NCI-H146 (cell line): ENCODE data around the gene TMC4.
A peak's percentile ranks its signal among the peaks of the same experiment; 100 is the strongest.

Experiments
- DNase-seq: peaks from one replicate; lab custom pipeline; 2025; lab: John Stamatoyannopoulos, UW

TMC4 gene

DNA sequence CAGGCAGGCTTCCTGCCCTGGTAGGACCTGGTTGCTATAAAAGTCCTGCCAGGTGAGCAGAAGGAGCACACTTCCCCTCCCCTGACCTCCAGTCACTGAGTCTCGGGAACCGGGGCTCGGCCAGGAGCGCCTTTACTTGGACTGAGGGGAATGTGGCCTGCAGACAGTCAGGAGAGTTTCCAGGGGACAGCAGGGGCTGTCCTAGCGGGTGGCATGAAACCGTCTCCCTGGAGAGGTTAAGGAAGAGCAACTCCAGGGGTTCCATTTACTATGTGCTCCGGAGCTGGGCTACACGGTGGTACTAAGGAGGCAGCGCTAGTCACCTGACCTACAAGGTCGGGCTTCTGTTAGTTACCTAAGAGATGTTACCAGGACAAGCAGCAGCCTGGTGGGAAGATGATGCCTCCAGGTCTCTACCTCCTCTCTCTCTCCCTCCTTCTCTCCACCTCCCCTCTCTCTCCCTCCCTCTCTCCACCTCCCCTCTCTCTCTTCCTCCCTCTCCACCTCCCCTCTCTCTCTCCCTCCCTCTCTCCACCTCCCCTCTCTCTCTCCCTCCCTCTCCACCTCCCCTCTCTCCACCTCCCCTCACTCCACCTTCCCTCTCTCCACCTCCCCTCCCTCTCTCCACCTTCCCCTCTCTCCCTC lies 39.5 kb downstream of the TMC4 start:
- DNase-seq, result peak; percentile 46

DNA sequence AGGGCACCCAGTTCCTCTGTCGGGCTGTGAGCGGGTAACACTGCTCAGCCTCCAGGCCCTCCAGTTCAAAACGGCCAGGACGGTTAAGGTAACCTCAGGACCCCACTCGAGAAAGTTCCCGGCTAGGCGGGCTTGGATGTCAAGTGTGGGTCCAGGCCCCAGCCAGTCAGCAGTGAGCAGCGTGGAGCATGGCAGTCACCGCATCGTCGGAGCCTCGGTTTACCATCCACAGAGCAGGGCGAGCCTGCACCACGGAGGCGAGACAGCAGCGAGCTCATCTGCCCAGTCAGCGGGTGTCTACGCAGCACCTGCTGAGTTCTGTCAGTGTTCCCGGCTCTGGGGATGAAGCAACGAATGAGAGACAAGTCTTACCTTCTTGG lies 43.4 kb downstream of the TMC4 start:
- DNase-seq, result no peak

DNA sequence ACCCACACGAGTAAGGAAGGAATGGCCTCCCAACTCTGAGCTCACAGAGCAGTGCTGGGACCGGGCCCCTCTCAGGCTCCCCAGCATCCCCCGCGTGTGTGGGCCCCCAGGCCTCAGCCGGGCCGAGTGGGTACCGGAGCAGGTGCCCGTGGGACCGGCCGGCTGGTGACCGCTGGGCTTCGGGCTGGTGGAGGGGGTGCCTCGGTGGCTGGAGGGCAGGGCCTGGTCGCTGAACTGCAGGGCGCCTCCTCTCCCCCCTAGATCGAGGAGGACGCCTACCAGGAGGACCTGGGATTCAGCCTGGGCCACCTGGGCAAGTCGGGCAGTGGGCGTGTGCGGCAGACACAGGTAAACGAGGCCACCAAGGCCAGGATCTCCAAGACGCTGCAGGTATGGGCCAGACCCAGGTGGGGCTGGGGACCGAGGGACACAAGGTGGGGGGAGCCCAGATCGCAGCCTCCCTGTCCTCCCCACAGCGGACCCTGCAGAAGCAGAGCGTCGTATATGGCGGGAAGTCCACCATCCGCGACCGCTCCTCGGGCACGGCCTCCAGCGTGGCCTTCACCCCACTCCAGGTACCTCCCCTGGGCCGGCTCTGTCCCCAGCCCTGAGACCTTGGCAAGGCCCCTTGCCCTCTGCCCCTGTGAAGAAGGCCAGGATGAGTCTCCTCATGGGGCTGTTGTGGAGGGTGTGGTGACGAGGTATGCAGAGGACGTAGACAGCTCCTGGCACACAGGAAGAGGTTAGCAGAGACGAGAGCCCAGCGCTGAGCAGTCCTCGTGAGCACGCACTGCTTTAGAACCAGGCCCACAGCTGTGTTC lies 44.0 kb downstream of the TMC4 start:
- no peak for DNase-seq

DNA sequence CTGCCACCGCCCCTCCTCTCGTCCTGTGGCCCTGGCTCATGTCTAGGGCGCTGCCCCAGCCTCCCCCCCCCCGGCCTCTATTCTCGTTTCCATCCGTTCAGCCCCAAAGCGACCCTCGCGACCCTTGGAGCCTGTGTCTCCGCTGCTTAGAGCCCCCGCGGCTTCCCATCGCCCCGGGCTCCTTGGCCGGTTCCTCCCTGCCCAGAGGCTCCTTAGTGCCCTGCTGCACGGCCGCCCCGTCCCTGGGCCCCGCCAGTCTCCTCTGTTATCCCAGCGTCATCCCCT lies 44.6 kb downstream of the TMC4 start:
- DNase-seq, result no peak

DNA sequence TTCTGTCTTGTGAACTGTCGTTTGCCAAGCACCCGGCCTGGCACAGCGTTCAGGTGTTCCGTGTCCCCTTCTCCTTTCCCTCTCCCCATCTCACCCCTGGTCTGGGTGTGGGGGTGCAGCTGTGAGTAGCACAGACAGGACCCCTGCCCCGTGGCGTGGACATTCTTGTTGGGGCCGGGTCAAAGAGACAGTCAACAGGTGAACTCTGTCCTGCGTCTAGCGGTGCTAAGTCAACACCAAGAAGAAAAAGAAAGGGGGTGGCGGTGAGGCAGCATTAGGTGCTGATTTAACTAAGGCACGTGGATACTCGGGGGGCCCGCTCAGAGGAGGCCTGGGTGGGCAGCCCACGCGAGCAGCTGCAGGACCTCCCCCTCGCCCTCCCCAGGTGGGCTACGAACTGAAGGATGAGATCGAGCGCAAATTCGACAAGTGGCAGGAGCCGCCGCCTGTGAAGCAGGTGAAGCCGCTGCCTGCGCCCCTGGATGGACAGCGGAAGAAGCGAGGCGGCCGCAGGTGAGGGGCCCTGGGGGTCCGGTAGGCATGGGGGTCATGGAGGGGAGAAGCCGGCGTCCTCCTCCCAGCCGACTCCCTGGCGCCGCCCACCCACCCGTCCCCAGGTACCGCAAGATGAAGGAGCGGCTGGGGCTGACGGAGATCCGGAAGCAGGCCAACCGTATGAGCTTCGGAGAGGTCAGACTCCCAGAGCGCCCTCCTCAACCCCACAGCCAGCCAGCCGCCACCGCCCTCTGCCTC lies 45.1 kb downstream of the TMC4 start:
- DNase-seq, result no peak

DNA sequence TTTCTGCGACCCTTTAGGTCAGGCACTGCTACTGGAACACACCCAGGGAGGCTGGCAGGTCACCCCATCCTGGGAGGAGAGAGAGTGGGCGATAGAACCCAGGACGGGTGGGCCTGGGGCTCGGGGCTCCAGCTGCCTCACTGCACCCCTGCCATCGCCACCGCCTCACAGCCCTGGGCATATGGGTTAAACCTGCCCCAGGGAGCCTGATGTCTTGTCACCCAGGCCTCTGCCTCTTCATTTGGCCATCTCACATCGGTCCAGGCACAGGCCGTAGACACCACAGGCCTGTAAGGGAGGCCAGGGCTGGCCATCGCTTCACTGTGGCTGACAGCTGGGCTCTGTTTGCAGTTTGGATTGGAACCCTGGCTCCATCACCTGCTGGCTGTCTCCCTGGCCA lies 47.2 kb downstream of the TMC4 start:
- DNase-seq, result no peak

DNA sequence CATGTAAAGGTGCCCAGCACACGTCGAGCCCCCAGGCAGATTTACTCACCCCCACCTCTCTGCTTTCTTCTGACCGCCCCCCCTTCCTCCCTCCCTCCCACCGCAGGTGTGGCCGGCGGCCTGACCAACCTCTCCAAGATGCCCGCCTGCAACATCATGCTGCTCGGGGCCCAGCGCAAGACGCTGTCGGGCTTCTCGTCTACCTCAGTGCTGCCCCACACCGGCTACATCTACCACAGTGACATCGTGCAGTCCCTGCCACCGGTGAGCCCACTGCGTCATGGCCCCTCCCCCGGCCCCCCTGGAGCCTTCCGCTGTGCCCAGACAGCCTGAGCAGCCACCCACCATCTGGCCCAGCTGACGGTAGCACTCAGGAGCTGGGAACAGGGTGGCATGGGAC lies 48.6 kb downstream of the TMC4 start:
- no peak for DNase-seq

DNA sequence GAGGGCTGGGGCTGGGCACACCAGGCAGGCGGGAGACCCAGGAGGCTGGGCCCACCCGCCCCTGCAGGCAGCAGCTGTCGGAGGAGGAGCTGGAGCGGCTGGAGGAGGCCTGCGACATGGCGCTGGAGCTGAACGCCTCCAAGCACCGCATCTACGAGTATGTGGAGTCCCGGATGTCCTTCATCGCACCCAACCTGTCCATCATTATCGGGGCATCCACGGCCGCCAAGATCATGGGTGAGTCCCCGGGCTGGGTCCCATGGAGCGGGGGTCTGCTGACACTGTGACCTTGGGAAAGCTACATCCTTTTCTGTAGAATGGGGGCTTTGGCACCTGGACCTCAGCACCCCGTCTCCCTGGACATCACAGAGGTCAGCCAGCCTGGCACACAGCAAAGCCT lies 49.3 kb downstream of the TMC4 start:
- DNase-seq, result no peak

DNA sequence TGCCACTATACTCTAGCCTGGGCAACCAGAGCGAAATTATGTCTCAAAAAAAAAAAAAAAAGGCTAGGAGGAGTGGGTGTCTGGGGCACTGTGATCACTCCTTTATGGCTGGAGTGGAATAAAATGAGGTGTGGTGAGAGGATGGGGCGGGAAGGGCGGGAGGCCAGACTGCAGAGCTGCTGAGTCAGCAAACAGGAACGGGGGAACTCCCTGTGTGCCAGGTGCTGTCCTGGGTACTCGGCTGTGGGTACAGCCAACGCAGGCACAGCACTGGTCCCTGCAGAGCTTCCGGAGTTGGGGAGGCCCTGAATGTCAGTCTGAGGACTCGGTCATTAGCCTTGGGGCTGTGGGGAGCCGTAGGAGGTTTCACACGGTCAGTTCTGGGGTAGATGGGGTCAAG lies 51.7 kb downstream of the TMC4 start:
- no peak for DNase-seq

DNA sequence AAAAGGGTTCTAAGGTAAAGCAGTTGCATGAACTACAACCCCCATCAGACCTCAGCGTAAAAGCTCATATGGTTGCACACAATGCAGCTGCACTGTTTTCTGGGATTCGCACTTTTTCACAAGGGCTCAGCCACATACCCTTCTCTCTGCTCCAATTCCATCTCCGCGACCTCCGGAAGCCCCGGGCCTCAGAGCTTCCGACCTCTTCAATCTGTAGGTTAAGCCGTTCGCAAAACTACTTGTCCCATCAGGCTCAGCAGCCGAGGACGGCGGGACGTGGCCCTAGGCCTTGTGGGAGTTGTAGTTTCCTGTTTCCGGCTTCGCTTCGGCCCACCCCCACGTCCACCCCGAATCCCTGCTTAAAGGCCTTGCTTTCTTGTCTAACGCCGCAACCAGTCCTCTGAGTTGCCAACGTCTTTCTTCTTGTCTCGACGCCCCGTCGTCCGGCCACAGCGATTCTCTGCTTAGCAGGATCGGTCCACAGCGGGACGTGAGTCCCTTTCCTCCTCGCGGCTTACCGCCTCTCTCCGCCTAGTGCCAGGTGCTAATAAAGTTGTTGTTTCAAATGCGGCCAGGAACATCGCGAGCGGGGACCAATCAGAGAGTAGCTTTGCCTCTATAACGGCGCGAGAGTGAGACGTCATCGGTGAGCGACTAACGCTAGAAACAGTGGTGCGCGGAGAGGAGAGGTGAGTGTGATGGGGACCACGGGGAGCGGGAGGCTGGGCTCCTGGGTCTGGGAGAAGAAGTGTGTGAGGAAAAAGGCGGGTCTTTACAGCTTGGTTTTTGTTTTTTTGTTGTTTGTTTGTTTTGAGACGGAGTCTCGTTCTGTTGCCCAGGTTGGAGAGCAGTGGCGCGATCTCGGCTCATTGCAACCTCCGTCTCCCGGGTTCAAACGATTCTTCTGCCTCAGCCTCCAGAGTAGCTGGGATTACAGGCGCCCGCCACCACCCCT lies 57.6 kb downstream of the TMC4 start, which contains the start of the genes PRPF31 and TFPT:
Gene PRPF31 (plus strand): TSS at position 646 of the 955 bp plus-strand sequence. CDS start 2,525 bp downstream, outside the sequence.
Gene TFPT (minus strand): TSS at position 549 of the 955 bp plus-strand sequence. CDS start 388 bp downstream, at position 161.
- DNase-seq, result peak; percentile 97

DNA sequence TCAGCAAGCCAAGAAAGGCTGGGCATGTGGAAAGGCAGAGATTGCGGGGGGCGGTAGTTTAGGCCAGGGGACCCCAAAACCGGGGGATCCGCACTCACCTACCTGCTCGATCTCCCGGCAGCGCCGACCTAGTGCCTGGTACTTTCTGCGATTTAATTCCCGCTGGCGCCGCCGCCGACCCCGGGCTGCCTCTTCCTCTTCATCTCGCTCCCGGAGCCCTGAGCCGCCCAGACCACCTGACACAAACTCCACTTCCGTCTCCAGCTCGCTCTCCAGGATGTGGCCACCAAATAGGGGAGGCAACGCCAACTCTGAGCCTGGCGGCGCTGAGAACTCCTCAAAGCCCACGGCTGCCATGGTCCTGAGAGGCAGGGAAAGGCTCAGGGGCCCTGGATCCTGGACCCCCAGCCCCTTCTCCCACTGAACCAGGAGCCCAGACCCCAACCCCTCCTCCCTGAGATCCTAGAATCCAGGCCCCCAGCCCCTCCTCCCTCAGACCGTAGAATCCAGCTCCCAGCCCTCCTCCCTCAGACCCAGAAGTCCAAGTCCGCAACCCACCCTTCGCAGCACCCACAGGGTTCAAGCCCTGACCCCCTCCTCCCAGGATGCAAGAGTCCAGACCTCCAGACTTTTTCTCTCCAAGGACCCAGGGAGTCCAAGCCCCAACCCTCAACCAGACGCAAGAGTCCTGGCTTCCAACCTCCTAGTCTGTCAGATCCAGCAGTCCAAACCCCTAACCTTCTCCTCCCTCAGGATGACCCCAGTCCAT lies 58.4 kb downstream of the TMC4 start:
- DNase-seq, result no peak
